ENCODE measurements around the gene MOB3C. TPM values are rescaled to one million over a fixed set of nuclear protein-coding genes. Genes with fewer than 3 reads are reported as not detected.
"Not testable (repeated sequence)": the region's sequence is repeated elsewhere in the genome, so short reads cannot be mapped to it uniquely, and the experiment has no call there.

MOB3C gene
- total RNA-seq, 2 experiments from 2014 or later, result 6.3 to 8.7 TPM

GRCh38 chr1:46653405-46653958 is 36.9 kb upstream of the MOB3C start:
- no peak overlapping the region for H3K4me3 Mint-ChIP-seq
- H3K27me3 Mint-ChIP-seq, result no peaks in the 10 kb centered on the region
- peak overlapping the region; percentile 25 for H3K27ac Mint-ChIP-seq
- peak; percentile 20 for ATAC-seq
- POLR2A ChIA-PET, result no interaction called here
- CTCF ChIA-PET, result interaction anchor here (1.1 to 1.9 kb wide), 3 partner anchors 47 to 74 kb away, joined by 3 to 5 read pairs (median 3); no protein-coding TSS in a partner anchor
- intact Hi-C loops (cut with micrococcal nuclease), result no loop called here
- H3K9me3 Mint-ChIP-seq, result peaks cover 11% of the 10 kb centered on the region
- TF ChIP-seq CTCF (IDR thresholded peaks at IDR 0.05), result no peak
- DNase-seq, result no peak
- H3K36me3 Mint-ChIP-seq (ENCODE audit: low read depth), result peaks cover 59% of the 10 kb centered on the region
- H3K4me1 Mint-ChIP-seq (ENCODE audit: low read depth), result peaks cover 17% of the 10 kb centered on the region

- no peak overlapping the region for H3K4me3 Mint-ChIP-seq
- intact Hi-C loops (cut with micrococcal nuclease), result no loop called here
- H3K36me3 Mint-ChIP-seq (ENCODE audit: low read depth), result peaks cover 58% of the 10 kb centered on the region
- no peaks in the 10 kb centered on the region for H3K27me3 Mint-ChIP-seq
- ChIA-PET CTCF (interaction anchor here (1.1 to 1.4 kb wide), 3 partner anchors 8 to 75 kb away, joined by 3 to 4 read pairs (median 3); no protein-coding TSS in a partner anchor), POLR2A (no interaction called here)
- no peak for DNase-seq
- no peak for TF ChIP-seq CTCF (IDR thresholded peaks at IDR 0.05)
- H3K9me3 Mint-ChIP-seq, result peaks cover 11% of the 10 kb centered on the region
- ATAC-seq, result no peak
- no peak overlapping the region for H3K27ac Mint-ChIP-seq
- H3K4me1 Mint-ChIP-seq (ENCODE audit: low read depth), result peaks cover 11% of the 10 kb centered on the region
Observed at GRCh38 chr1:46652321-46653100, 35.9 kb upstream of the MOB3C start.

GRCh38 chr1:46651152-46651551 is 34.5 kb upstream of the MOB3C start:
- H3K4me1 Mint-ChIP-seq (ENCODE audit: low read depth), result peaks cover 12% of the 10 kb centered on the region
- DNase-seq; H3K27me3 Mint-ChIP-seq; H3K27ac Mint-ChIP-seq; POLR2A ChIA-PET; intact Hi-C loops (cut with micrococcal nuclease); ATAC-seq; H3K4me3 Mint-ChIP-seq: not testable (repeated sequence)
- CTCF ChIA-PET, result interaction anchor here (1.3 kb wide), 1 partner anchor 10 kb away, joined by 4 read pairs; no protein-coding TSS in a partner anchor
- H3K36me3 Mint-ChIP-seq (ENCODE audit: low read depth), result peaks cover 66% of the 10 kb centered on the region
- peaks cover 11% of the 10 kb centered on the region for H3K9me3 Mint-ChIP-seq

GRCh38 chr1:46650491-46650890 is 33.9 kb upstream of the MOB3C start:
- ATAC-seq (no peak), DNase-seq (no peak)
- POLR2A ChIA-PET, result no interaction called here
- Mint-ChIP-seq H3K27me3 (no peaks in the 10 kb centered on the region), H3K4me3 (no peak overlapping the region), H3K4me1 (ENCODE audit: low read depth) (peaks cover 12% of the 10 kb centered on the region), H3K36me3 (ENCODE audit: low read depth) (peaks cover 59% of the 10 kb centered on the region), H3K9me3 (peaks cover 11% of the 10 kb centered on the region), H3K27ac (no peak overlapping the region)
- no peak for TF ChIP-seq CTCF (IDR thresholded peaks at IDR 0.05)
- intact Hi-C loops (cut with micrococcal nuclease), result no loop called here
- CTCF ChIA-PET, result no interaction called here

GRCh38 chr1:46649764-46650163 is 33.2 kb upstream of the MOB3C start:
- CTCF ChIA-PET, result no interaction called here
- DNase-seq (no peak), ATAC-seq (no peak)
- Mint-ChIP-seq H3K27me3 (no peaks in the 10 kb centered on the region), H3K9me3 (peaks cover 8% of the 10 kb centered on the region), H3K36me3 (ENCODE audit: low read depth) (peaks cover 54% of the 10 kb centered on the region), H3K4me3 (no peak overlapping the region), H3K27ac (no peak overlapping the region), H3K4me1 (ENCODE audit: low read depth) (peaks cover 12% of the 10 kb centered on the region)
- intact Hi-C loops (cut with micrococcal nuclease), result no loop called here
- TF ChIP-seq CTCF (IDR thresholded peaks at IDR 0.05), result no peak
- POLR2A ChIA-PET, result no interaction called here
